ENCODE results near the gene GSTO1.

GSTO1 gene

GRCh38 chr10:104231784-104232612, 22.7 kb upstream of the GSTO1 start, which contains the start of gene CFAP43:
CFAP43 (minus strand) TSS chr10:104232364; CDS start chr10:104232246, 118 bp downstream.
- peak within 1 kb of the TSS; percentile 96 for H3K4me2 ChIP-seq (ENCODE audit: low read length)
- H3K79me1 ChIP-seq (ENCODE audit: low read length), result no peaks in the 10 kb centered on the region
- peaks cover 0 to 2% of the 10 kb centered on the region in 2 experiments for H3K4me1 ChIP-seq (ENCODE audit: control insufficient read depth in 1 of 2, insufficient read depth in 2 of 2, low read length in 2 of 2)
- H2AFZ ChIP-seq (ENCODE audit: insufficient read depth, low read length, poor library complexity), result peak within 1 kb of the TSS; percentile 67
- no peak within 1 kb of the TSS for H3K23ac ChIP-seq (ENCODE audit: low read length)
- H3K36me3 ChIP-seq (ENCODE audit: control insufficient read depth in 1 of 2, insufficient read depth in 2 of 2, low read length in 2 of 2), result no peaks in the 10 kb centered on the region
- DNase-seq, result peak; percentile 100
- peak within 1 kb of the TSS; percentile 84 for H3K9ac ChIP-seq (ENCODE audit: low read length)
- H3K79me2 ChIP-seq (ENCODE audit: control insufficient read depth, insufficient read depth, low read length, poor library complexity), result no peaks in the 10 kb centered on the region
- no peak within 1 kb of the TSS for H2BK120ac ChIP-seq (ENCODE audit: insufficient read depth, low read length, poor library complexity)
- H3K14ac ChIP-seq (ENCODE audit: low read length), result no peak within 1 kb of the TSS
- H3K9me3 ChIP-seq (ENCODE audit: insufficient read depth, low read depth, low read length), result no peaks in the 10 kb centered on the region
- no peak within 1 kb of the TSS for H2AK5ac ChIP-seq (ENCODE audit: low read length)
- no peak within 1 kb of the TSS for H2BK5ac ChIP-seq (ENCODE audit: low read depth, low read length, poor library complexity)
- H3K4me3 ChIP-seq (ENCODE audit: low read depth, low read length), result peak within 1 kb of the TSS; percentile 99
- H2BK12ac ChIP-seq (ENCODE audit: low read length), result no peak within 1 kb of the TSS
- no peak within 1 kb of the TSS for H3K27ac ChIP-seq (ENCODE audit: low read depth, low read length)
- H3K18ac ChIP-seq (ENCODE audit: low read length), result no peak within 1 kb of the TSS
- peak within 1 kb of the TSS; percentile 3 for H4K8ac ChIP-seq (ENCODE audit: low read depth, low read length)
- H3K27me3 ChIP-seq (ENCODE audit: insufficient read depth, low read length), result no peaks in the 10 kb centered on the region
- no CpG with 5 or more reads among the region's 60 CpGs for WGBS (ENCODE audit: extremely low coverage, insufficient coverage, insufficient read length)
- no peak within 1 kb of the TSS for H4K91ac ChIP-seq (ENCODE audit: low read depth, low read length)
- H3K4ac ChIP-seq (ENCODE audit: low read depth, low read length), result no peak within 1 kb of the TSS
- no peak within 1 kb of the TSS for H4K12ac ChIP-seq (ENCODE audit: low read depth, low read length)

- H3K18ac ChIP-seq (ENCODE audit: low read length), result no peak overlapping the region
- peak overlapping the region; percentile 67 for H2AFZ ChIP-seq (ENCODE audit: insufficient read depth, low read length, poor library complexity)
- H3K9ac ChIP-seq (ENCODE audit: low read length), result no peak overlapping the region
- H3K4me1 ChIP-seq (ENCODE audit: control insufficient read depth in 1 of 2, insufficient read depth in 2 of 2, low read length in 2 of 2), result peaks cover 0 to 2% of the 10 kb centered on the region in 2 experiments
- H3K4me2 ChIP-seq (ENCODE audit: low read length), result peak overlapping the region; percentile 85
- H2BK12ac ChIP-seq (ENCODE audit: low read length), result no peak overlapping the region
- no peak overlapping the region for H3K27ac ChIP-seq (ENCODE audit: low read depth, low read length)
- no CpG with 5 or more reads among the region's 20 CpGs for whole genome bisulfite sequencing (ENCODE audit: extremely low coverage, insufficient coverage, insufficient read length)
- H3K14ac ChIP-seq (ENCODE audit: low read length), result no peak overlapping the region
- H2BK120ac ChIP-seq (ENCODE audit: insufficient read depth, low read length, poor library complexity), result no peak overlapping the region
- H3K27me3 ChIP-seq (ENCODE audit: insufficient read depth, low read length), result no peaks in the 10 kb centered on the region
- peak overlapping the region; percentile 67 for H3K4me3 ChIP-seq (ENCODE audit: low read depth, low read length)
- H4K8ac ChIP-seq (ENCODE audit: low read depth, low read length), result no peak overlapping the region
- no peak overlapping the region for H4K91ac ChIP-seq (ENCODE audit: low read depth, low read length)
- H3K9me3 ChIP-seq (ENCODE audit: insufficient read depth, low read depth, low read length), result no peaks in the 10 kb centered on the region
- no peak overlapping the region for H3K4ac ChIP-seq (ENCODE audit: low read depth, low read length)
- no peak overlapping the region for H2BK5ac ChIP-seq (ENCODE audit: low read depth, low read length, poor library complexity)
- no peak overlapping the region for H3K23ac ChIP-seq (ENCODE audit: low read length)
- H3K79me1 ChIP-seq (ENCODE audit: low read length), result no peaks in the 10 kb centered on the region
- H2AK5ac ChIP-seq (ENCODE audit: low read length), result no peak overlapping the region
- no peaks in the 10 kb centered on the region for H3K79me2 ChIP-seq (ENCODE audit: control insufficient read depth, insufficient read depth, low read length, poor library complexity)
- peak; percentile 79 to 88 for DNase-seq
- H4K12ac ChIP-seq (ENCODE audit: low read depth, low read length), result no peak overlapping the region
- no peaks in the 10 kb centered on the region for H3K36me3 ChIP-seq (ENCODE audit: control insufficient read depth in 1 of 2, insufficient read depth in 2 of 2, low read length in 2 of 2)
Observed at GRCh38 chr10:104232613-104233102, 22.0 kb upstream of the GSTO1 start.

GRCh38 chr10:104233817-104234216, 20.9 kb upstream of the GSTO1 start:
- H3K79me2 ChIP-seq (ENCODE audit: control insufficient read depth, insufficient read depth, low read length, poor library complexity), result no peaks in the 10 kb centered on the region
- H3K79me1 ChIP-seq (ENCODE audit: low read length), result no peaks in the 10 kb centered on the region
- H3K9me3 ChIP-seq (ENCODE audit: insufficient read depth, low read depth, low read length), result no peaks in the 10 kb centered on the region
- DNase-seq, result peak in 1 of 2 donors; percentile 5
- H2AK5ac ChIP-seq (ENCODE audit: low read length), result no peak overlapping the region
- no peak overlapping the region for H3K18ac ChIP-seq (ENCODE audit: low read length)
- no peak overlapping the region for H2BK5ac ChIP-seq (ENCODE audit: low read depth, low read length, poor library complexity)
- H3K4ac ChIP-seq (ENCODE audit: low read depth, low read length), result no peak overlapping the region
- H3K36me3 ChIP-seq (ENCODE audit: control insufficient read depth in 1 of 2, insufficient read depth in 2 of 2, low read length in 2 of 2), result no peaks in the 10 kb centered on the region
- no peak overlapping the region for H3K4me3 ChIP-seq (ENCODE audit: low read depth, low read length)
- H4K12ac ChIP-seq (ENCODE audit: low read depth, low read length), result no peak overlapping the region
- no peak overlapping the region for H3K9ac ChIP-seq (ENCODE audit: low read length)
- H3K27ac ChIP-seq (ENCODE audit: low read depth, low read length), result no peak overlapping the region
- H3K27me3 ChIP-seq (ENCODE audit: insufficient read depth, low read length), result no peaks in the 10 kb centered on the region
- H2BK12ac ChIP-seq (ENCODE audit: low read length), result no peak overlapping the region
- no peak overlapping the region for H3K14ac ChIP-seq (ENCODE audit: low read length)
- no peak overlapping the region for H3K4me2 ChIP-seq (ENCODE audit: low read length)
- no peak overlapping the region for H4K8ac ChIP-seq (ENCODE audit: low read depth, low read length)
- H3K4me1 ChIP-seq (ENCODE audit: control insufficient read depth in 1 of 2, insufficient read depth in 2 of 2, low read length in 2 of 2), result peaks cover 0 to 2% of the 10 kb centered on the region in 2 experiments
- no peak overlapping the region for H4K91ac ChIP-seq (ENCODE audit: low read depth, low read length)
- no peak overlapping the region for H3K23ac ChIP-seq (ENCODE audit: low read length)
- WGBS (ENCODE audit: extremely low coverage, insufficient coverage, insufficient read length), result no CpG with 5 or more reads among the region's 1 CpG
- no peak overlapping the region for H2BK120ac ChIP-seq (ENCODE audit: insufficient read depth, low read length, poor library complexity)
- no peak overlapping the region for H2AFZ ChIP-seq (ENCODE audit: insufficient read depth, low read length, poor library complexity)

- H3K9ac ChIP-seq (ENCODE audit: low read length), result no peak overlapping the region
- no peak overlapping the region for H2BK5ac ChIP-seq (ENCODE audit: low read depth, low read length, poor library complexity)
- H3K4me3 ChIP-seq (ENCODE audit: low read depth, low read length), result no peak overlapping the region
- no peaks in the 10 kb centered on the region for H3K27me3 ChIP-seq (ENCODE audit: insufficient read depth, low read length)
- H3K4me1 ChIP-seq (ENCODE audit: control insufficient read depth in 1 of 2, insufficient read depth in 2 of 2, low read length in 2 of 2), result peaks cover 0 to 2% of the 10 kb centered on the region in 2 experiments
- H3K4me2 ChIP-seq (ENCODE audit: low read length), result no peak overlapping the region
- no peaks in the 10 kb centered on the region for H3K79me1 ChIP-seq (ENCODE audit: low read length)
- no peak overlapping the region for H3K27ac ChIP-seq (ENCODE audit: low read depth, low read length)
- no CpG with 5 or more reads among the region's 1 CpG for WGBS (ENCODE audit: extremely low coverage, insufficient coverage, insufficient read length)
- DNase-seq, result no peak
- no peak overlapping the region for H4K12ac ChIP-seq (ENCODE audit: low read depth, low read length)
- no peak overlapping the region for H4K91ac ChIP-seq (ENCODE audit: low read depth, low read length)
- no peak overlapping the region for H2BK12ac ChIP-seq (ENCODE audit: low read length)
- H3K79me2 ChIP-seq (ENCODE audit: control insufficient read depth, insufficient read depth, low read length, poor library complexity), result no peaks in the 10 kb centered on the region
- no peak overlapping the region for H2BK120ac ChIP-seq (ENCODE audit: insufficient read depth, low read length, poor library complexity)
- H3K9me3 ChIP-seq (ENCODE audit: insufficient read depth, low read depth, low read length), result no peaks in the 10 kb centered on the region
- H3K4ac ChIP-seq (ENCODE audit: low read depth, low read length), result no peak overlapping the region
- no peak overlapping the region for H3K18ac ChIP-seq (ENCODE audit: low read length)
- H2AFZ ChIP-seq (ENCODE audit: insufficient read depth, low read length, poor library complexity), result no peak overlapping the region
- no peak overlapping the region for H3K23ac ChIP-seq (ENCODE audit: low read length)
- H3K14ac ChIP-seq (ENCODE audit: low read length), result no peak overlapping the region
- H3K36me3 ChIP-seq (ENCODE audit: control insufficient read depth in 1 of 2, insufficient read depth in 2 of 2, low read length in 2 of 2), result no peaks in the 10 kb centered on the region
- H4K8ac ChIP-seq (ENCODE audit: low read depth, low read length), result no peak overlapping the region
- H2AK5ac ChIP-seq (ENCODE audit: low read length), result no peak overlapping the region
Observed at GRCh38 chr10:104234934-104235333, 19.8 kb upstream of the GSTO1 start.
